Psoas muscle (tissue), 8 donors: ENCODE data around the gene SALL2. TPM values are rescaled to one million over a fixed set of nuclear protein-coding genes. Genes with fewer than 3 reads are reported as not detected.

Experiments
- ATAC-seq, 4 donors: fragments of 200-7000 bp; cut with Tn5 transposase; one replicate each; pipeline ENCODE4 v1.9.1; 2020; ENCODE audit warnings: moderate library complexity in 3 of 4, mild to moderate bottlenecking in 2 of 4
- DNase-seq, 2 donors: peaks; one replicate each; pipeline ENCODE4 v3.0.0-alpha.2; 2020
- H3K27ac ChIP-seq: fragments of 200-600 bp; one replicate; pipeline ENCODE4 v1.8.0; 2022
- H3K27me3 ChIP-seq, 3 donors: fragments of 200-600 bp in 1 of 3; one replicate each; pipeline versions ENCODE4 v1.6.1 to v1.8.0; 2013 to 2022; ENCODE audit warnings: low read length in 2 of 3, mild to moderate bottlenecking in 2 of 3, moderate library complexity in 1 of 3; ENCODE audit not compliant: insufficient read depth in 3 of 3
- H3K36me3 ChIP-seq, 2 donors: fragments of 200-600 bp in 1 of 2; one replicate each; pipeline versions ENCODE4 v1.6.1 to v1.8.0; 2013 to 2022; ENCODE audit warnings: low read depth in 1 of 2, mild to moderate bottlenecking in 1 of 2, moderate library complexity in 1 of 2; ENCODE audit not compliant: insufficient read depth in 1 of 2
- H3K4me1 ChIP-seq: fragments of 200-600 bp; one replicate; pipeline ENCODE4 v1.8.0; 2022
- H3K4me3 ChIP-seq: fragments of 200-600 bp; one replicate; pipeline ENCODE4 v1.8.0; 2022; ENCODE audit warnings: mild to moderate bottlenecking
- H3K9me3 ChIP-seq: fragments of 200-600 bp; one replicate; pipeline ENCODE4 v1.8.0; 2022
- whole genome bisulfite sequencing, 3 donors: extraction: QIAGEN DNeasy Blood & Tissue Kit; methylation state at CpG; one replicate each; pipeline versions ENCODE4 v1.1.6 to v1.1.7; 2013; 5-methylcytosine and 5-hydroxymethylcytosine counted together
- intact Hi-C, 2 donors: fragments of 100-400 bp; cut with DNase I; formaldehyde crosslinking; loops; one replicate each; pipeline versions ENCODE4 v1.11.0 to v1.14.2; 2022
- polyA plus RNA-seq, 3 donors: library from polyadenylated mRNA; stranded (reverse); fragments of 200-250 nt; gene quantifications; one replicate each; pipeline ENCODE4 v1.2.3, GENCODE V29; 2013
- total RNA-seq, 4 donors: library from RNA; stranded (reverse); fragmentation: NEBNext Ultra II Directional in 2 of 4; extraction: Animal tissue kit (Norgen Biotek cat#: 25700) in 2 of 4; gene quantifications; one replicate each; pipeline versions ENCODE4 v1.2.1 to v1.2.4, GENCODE V29; 2021 to 2023
- TF ChIP-seq, protein P1 (sequence below): fragments of 200-600 bp; IDR thresholded peaks from one replicate; pipeline ENCODE4 v1.8.0; 2022; ENCODE audit warnings: antibody characterized with exemption
- donor health status: healthy with polysubstance abuse.
- donor health status: DM: no; HTN: no; CAD: no; lungs with moderate emphysema.
- donor health status: Bipolar disorder and iron deficiency.
- donor health status: healthy.
- donor health status: DM: yes; HTN: yes; CAD: no.
- donor health status: DM: no; HTN: no; CAD: no.
- donor health status: DM: no; HTN: no; CAD: no.
- donor health status: DM: yes; HTN: yes; CAD: no.

SALL2 gene
- total and polyA plus RNA-seq, 7 donors, result 0.33 to 3.8 (median 0.93) TPM

DNA sequence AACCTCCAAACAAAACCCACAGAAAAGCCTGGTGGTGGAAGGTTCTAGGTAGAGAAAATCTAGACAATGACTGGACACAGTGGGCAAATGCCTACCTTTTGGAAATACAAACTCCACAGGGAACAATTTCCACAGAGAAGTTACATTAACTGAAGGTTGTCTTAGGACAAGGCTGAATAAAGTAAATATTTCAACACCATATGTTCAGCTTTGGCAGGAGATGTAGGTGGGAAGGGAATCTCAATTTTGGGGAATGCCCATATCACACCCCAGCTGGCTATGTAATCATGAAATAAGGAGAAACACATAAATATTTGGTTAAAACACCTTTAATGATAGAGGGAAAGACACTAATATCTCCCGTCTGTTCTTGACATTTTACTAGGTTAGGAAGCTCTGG, 5.4 kb downstream of the SALL2 start:
- 81 to 87% (median 81%) methylated on average over 1 of the region's 1 CpG for WGBS, 3 donors
- H3K36me3 ChIP-seq, result no peaks in the 10 kb centered on the region
- H3K4me3 ChIP-seq, result no peak overlapping the region
- peaks cover 0 to 4% (median 0%) of the 10 kb centered on the region in 3 donors for H3K27me3 ChIP-seq
- intact Hi-C loops, result no loop called here
- H3K9me3 ChIP-seq, result no peaks in the 10 kb centered on the region
- H3K4me1 ChIP-seq, result no peaks in the 10 kb centered on the region
- no peak for DNase-seq
- TF ChIP-seq, protein P1, sequence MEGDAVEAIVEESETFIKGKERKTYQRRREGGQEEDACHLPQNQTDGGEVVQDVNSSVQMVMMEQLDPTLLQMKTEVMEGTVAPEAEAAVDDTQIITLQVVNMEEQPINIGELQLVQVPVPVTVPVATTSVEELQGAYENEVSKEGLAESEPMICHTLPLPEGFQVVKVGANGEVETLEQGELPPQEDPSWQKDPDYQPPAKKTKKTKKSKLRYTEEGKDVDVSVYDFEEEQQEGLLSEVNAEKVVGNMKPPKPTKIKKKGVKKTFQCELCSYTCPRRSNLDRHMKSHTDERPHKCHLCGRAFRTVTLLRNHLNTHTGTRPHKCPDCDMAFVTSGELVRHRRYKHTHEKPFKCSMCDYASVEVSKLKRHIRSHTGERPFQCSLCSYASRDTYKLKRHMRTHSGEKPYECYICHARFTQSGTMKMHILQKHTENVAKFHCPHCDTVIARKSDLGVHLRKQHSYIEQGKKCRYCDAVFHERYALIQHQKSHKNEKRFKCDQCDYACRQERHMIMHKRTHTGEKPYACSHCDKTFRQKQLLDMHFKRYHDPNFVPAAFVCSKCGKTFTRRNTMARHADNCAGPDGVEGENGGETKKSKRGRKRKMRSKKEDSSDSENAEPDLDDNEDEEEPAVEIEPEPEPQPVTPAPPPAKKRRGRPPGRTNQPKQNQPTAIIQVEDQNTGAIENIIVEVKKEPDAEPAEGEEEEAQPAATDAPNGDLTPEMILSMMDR, result no peak
- ATAC-seq, result no peak
- H3K27ac ChIP-seq, result no peak overlapping the region

DNA sequence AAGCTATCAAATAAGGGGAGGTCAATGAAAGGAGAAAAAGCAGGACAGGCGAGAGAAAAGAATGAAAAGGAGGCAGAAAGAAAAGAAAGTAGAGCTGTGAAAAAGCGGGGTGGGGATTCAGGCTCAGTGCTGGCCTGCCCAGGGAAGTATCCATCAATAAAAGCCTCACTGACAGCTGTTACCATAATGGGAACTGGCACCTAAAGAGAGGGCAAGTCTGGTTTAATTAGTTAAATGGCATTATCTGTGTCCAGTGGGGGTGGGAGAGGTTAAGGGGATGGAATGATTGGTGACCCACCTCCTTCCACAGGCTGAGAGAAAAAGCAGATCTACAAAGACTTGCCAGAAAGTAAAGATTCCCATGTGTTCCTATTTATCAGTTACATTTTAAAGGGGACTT, 7.4 kb downstream of the SALL2 start:
- Histone ChIP-seq H3K4me3 (no peak overlapping the region), H3K27ac (no peak overlapping the region), H3K36me3 (no peaks in the 10 kb centered on the region), H3K27me3 (peaks cover 0 to 4% (median 0%) of the 10 kb centered on the region in 3 donors), H3K9me3 (no peaks in the 10 kb centered on the region), H3K4me1 (no peaks in the 10 kb centered on the region)
- TF ChIP-seq, protein P1, result no peak
- intact Hi-C loops, result loop anchor here in 1 of 2 donors (5.0 kb wide), 1 partner anchor 34 kb away; no protein-coding TSS in a partner anchor
- DNase-seq, result no peak
- no peak for ATAC-seq
- 73 to 88% (median 79%) methylated on average over 2 of the region's 2 CpGs for WGBS, 3 donors

DNA sequence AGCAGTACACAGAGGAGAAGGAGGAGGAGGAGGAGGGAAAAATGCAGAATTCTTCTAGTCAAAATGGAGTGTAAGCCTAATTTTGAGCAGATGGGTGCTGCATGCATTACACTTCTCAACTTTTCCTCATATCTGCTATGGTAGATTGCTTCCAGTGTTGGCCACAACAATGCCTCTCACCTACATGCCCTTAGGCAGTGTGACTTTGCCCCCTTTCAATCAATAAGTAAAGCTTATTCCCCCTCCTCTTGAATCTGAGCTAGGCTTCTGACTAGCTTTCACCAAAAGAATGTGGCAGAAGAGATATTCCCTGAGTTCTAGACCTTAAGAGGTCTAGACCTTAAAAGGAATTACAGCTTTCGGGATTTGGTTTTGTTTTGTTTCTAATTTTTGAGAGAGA, 11.8 kb downstream of the SALL2 start:
- ATAC-seq, result no peak
- H3K27ac ChIP-seq, result no peak overlapping the region

DNA sequence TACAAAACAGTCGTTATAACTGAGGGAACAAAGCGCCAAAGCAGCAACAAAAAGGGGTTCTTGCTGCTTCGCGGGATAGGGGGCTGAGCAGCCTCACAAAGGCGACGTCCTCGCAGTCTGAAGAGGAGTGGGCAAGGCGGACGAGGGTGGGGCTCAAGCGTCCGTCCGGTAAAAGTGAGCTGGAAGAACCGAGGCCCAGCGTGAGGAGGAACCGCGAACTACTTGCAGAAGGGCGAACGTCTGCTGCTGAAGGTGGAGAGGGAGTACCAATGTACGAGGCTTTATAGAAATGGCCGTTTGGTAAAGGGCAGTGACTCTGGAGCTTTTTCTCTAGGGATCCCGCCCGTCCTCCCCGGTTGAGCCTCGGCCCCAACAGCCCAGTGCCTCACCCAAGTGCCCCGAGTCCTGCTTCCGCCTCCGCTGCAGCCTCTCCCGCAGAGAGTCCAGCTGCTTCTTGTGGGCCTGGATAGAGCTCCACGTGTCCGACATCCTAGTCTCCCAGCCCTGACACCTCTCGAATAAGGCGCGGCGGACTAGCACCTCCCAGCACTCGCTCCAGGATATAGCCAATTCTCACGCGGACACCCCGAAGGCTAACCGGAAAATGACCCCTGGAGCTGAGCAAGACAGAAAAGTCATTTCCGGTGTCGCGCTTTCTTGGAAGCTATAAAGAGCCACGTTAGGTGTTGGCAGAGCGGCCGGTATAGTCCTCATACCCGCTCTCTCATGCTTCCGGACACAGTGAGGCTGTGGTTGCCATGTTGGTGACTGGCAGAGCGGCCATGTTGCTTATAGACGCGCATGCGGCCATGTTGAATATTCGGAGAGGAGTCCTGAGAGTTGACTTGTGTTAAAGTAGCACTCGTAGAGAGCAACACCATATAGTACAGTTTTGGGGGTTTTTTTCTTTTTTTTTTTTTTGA, 15.2 kb downstream of the SALL2 start, which contains the start of gene METTL3:
Gene METTL3, minus strand, starts transcription at position 606 of the 923 bp plus-strand sequence. Its CDS starts 117 bp downstream, at position 489.
- Histone ChIP-seq H3K27ac (peak within 1 kb of the TSS; percentile 90), H3K36me3 (peaks cover 0 to 24% of the 10 kb centered on the region in 2 donors), H3K4me3 (peak within 1 kb of the TSS; percentile 98), H3K9me3 (no peaks in the 10 kb centered on the region), H3K27me3 (no peaks in the 10 kb centered on the region), H3K4me1 (peaks cover 15% of the 10 kb centered on the region)
- ATAC-seq, result peak; percentile 98 to 99 (median 99)
- TF ChIP-seq, protein P1, result no peak
- peak; percentile 97 to 99 for DNase-seq
- intact Hi-C loops, result loop anchor here (2.0 to 5.0 kb wide), 2 partner anchors 34 kb away; partner anchors contain the start of genes RAB2B (in 2 of the 2) and TOX4 (in 2 of the 2)
- 0 to 1% (median 0%) methylated on average over 53 of the region's 53 CpGs for WGBS, 3 donors

More for the DNA sequence above, 11.8 kb downstream of the SALL2 start:
- WGBS, 3 donors, result 81 to 97% (median 93%) methylated on average over 1 of the region's 1 CpG
- H3K27me3 ChIP-seq, result no peaks in the 10 kb centered on the region
- H3K36me3 ChIP-seq, result peaks cover 0 to under 1% of the 10 kb centered on the region in 2 donors
- intact Hi-C loops, result loop anchor here in 1 of 2 donors (5.0 kb wide), 1 partner anchor 37 kb away; the partner anchor contains the start of genes RAB2B and TOX4
- no peak for DNase-seq
- H3K9me3 ChIP-seq, result no peaks in the 10 kb centered on the region
- TF ChIP-seq, protein P1, result no peak
- no peak overlapping the region for H3K4me3 ChIP-seq
- peaks cover 10% of the 10 kb centered on the region for H3K4me1 ChIP-seq
